PFSK-1 (cell line): Measurements from ENCODE around the gene SOBP.

Source experiments
- POLR2AphosphoS5 ChIP-seq: IDR thresholded peaks from 2 replicates; pipeline ENCODE4 v1.6.1; 2012; ENCODE audit warnings: low read depth, mild to moderate bottlenecking, control low read depth, low read length, moderate library complexity
- REST ChIP-seq, 2 experiments: IDR thresholded peaks; 2 replicates each; pipeline versions ENCODE4 v1.6.1 to v1.8.0; 2011 to 2012; ENCODE audit warnings: low read depth in 2 of 2, low read length in 2 of 2, control low read depth in 1 of 2, inconsistent platforms in 1 of 2, mild to moderate bottlenecking in 1 of 2, moderate library complexity in 1 of 2; ENCODE audit not compliant: insufficient read depth in 1 of 2
- TAF1 ChIP-seq: IDR thresholded peaks from 2 replicates; pipeline ENCODE4 v1.6.1; 2012; ENCODE audit warnings: low read length, control low read depth, borderline replicate concordance; ENCODE audit not compliant: insufficient read depth

DNA sequence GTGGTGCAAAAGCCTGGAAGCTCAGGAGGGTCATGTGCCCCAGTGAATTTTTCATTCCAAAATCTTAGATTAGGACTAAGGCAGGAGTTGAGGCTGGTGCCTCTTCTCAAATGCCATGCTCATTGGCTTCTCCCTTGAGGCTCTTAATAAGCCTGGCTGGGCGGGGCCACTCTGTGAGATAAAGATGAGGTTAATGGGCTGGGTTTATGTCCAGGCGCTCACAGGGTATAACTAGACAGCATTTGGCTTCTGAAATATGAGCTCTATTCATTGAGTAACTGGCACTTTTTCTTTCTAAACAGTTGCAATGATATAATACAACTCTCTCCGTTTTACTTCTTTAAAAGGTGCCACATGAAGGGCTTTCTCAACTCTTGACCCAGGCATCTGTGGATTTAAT lies 177.9 kb downstream of the SOBP start:
- TF ChIP-seq POLR2AphosphoS5 (no peak), TAF1 (no peak), REST (IDR thresholded peaks at IDR 0.05; ENCODE audit: insufficient read depth in 1 of 2, low read depth in 2 of 2, low read length in 2 of 2) (no peak)
